Uterus (tissue), 4 donors: ENCODE data around the gene VMP1. TPM values are rescaled to one million over a fixed set of nuclear protein-coding genes. Genes with fewer than 3 reads are reported as not detected.
A peak's percentile ranks its signal among the peaks of the same experiment; 100 is the strongest.
"Not testable (repeated sequence)": the region's sequence is repeated elsewhere in the genome, so short reads cannot be mapped to it uniquely, and the experiment has no call there.

Experiments used
- DNase-seq, 2 donors: peaks; one replicate each; pipeline ENCODE4 v3.0.0-alpha.2; 2019 to 2020
- H3K27ac ChIP-seq, 2 donors: fragments of 200-600 bp; sonication (generic); 1 replicate in 1 of 2; 2 replicates in 1 of 2; pipeline ENCODE4 v1.5.1; 2016 to 2018
- H3K27me3 ChIP-seq, 2 donors: fragments of 200-600 bp; sonication (generic); one replicate each; pipeline ENCODE4 v1.5.1; 2018 to 2019; ENCODE audit warnings: control low read depth in 1 of 2
- H3K36me3 ChIP-seq, 2 donors: fragments of 200-600 bp; sonication (generic); one replicate each; pipeline ENCODE4 v1.5.1; 2019; ENCODE audit warnings: control low read depth in 1 of 2
- H3K4me1 ChIP-seq, 2 donors: fragments of 200-600 bp; sonication (generic); one replicate each; pipeline ENCODE4 v1.5.1; 2018 to 2019; ENCODE audit warnings: control low read depth in 1 of 2
- H3K4me3 ChIP-seq, 2 donors: fragments of 200-600 bp; sonication (generic); 1 replicate in 1 of 2; 2 replicates in 1 of 2; pipeline ENCODE4 v1.5.1; 2018 to 2019; ENCODE audit warnings: mild to moderate bottlenecking in 1 of 2
- H3K9me3 ChIP-seq, 2 donors: fragments of 200-600 bp; sonication (generic); one replicate each; pipeline ENCODE4 v1.5.1; 2019; ENCODE audit warnings: control low read depth in 1 of 2
- POLR2A ChIP-seq, 2 donors: fragments of 450-650 bp; IDR thresholded peaks; one replicate each; pipeline ENCODE4 v1.6.1; 2016; ENCODE audit warnings: antibody characterized with exemption in 2 of 2, mild to moderate bottlenecking in 1 of 2, moderate library complexity in 1 of 2
- intact Hi-C: fragments of 100-400 bp; cut with DNase I; formaldehyde crosslinking; loops from one replicate; pipeline ENCODE4 v1.15.1; 2023; ENCODE audit warnings: low total_unique reads
- total RNA-seq, 4 donors: library from RNA; depleted of rRNA in 3 of 4; stranded (reverse); fragments of >200 nt in 3 of 4; gene quantifications; one replicate each; pipeline versions ENCODE4 v1.1.0 to v1.2.4, GENCODE V29; 2014 to 2023
- TF ChIP-seq, protein P1 (sequence below), 4 experiments: fragments of 200-600 bp in 2 of 4; fragments of 450-650 bp in 2 of 4; sonication (generic) in 2 of 4; IDR thresholded peaks; one replicate each; pipeline ENCODE4 v1.5.1; 2016 to 2019; ENCODE audit warnings: antibody characterized with exemption in 4 of 4, mild to moderate bottlenecking in 2 of 4, moderate library complexity in 1 of 4
- donor health status: DM: yes; HTN: yes; CAD: no.

The VMP1 gene
- total RNA-seq, 4 donors from 2014 or later: 92.7 to 251 (median 150) TPM

DNA sequence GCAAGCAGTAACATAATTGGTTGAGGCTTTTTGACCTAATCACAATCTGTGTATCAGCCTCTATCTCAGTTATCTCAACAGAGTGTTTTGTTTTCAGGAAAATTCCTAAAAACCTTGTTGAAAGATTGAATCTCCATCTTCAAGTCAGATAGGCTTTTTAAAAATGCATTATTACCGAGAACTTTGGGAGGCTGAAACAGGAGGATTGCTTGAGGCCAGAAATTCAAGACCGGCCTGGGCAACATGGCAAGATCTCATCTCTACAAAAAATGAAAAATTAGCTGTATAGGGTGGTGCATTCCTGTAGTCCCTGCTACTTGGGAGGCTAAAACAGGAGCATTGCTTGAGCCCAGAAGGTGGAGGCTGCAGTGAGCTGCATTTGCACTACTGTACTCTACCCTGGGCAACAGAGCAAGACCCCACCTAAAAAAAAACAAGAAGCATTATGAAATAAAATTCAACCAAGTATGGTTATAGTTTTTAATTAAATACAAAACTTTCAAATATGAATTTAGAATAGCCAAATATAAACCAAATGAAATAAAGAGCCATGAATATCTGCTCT lies 68.4 kb downstream of the VMP1 start:
- TF ChIP-seq POLR2A (IDR thresholded peaks at IDR 0.05): no peak
- TF ChIP-seq, protein P1, sequence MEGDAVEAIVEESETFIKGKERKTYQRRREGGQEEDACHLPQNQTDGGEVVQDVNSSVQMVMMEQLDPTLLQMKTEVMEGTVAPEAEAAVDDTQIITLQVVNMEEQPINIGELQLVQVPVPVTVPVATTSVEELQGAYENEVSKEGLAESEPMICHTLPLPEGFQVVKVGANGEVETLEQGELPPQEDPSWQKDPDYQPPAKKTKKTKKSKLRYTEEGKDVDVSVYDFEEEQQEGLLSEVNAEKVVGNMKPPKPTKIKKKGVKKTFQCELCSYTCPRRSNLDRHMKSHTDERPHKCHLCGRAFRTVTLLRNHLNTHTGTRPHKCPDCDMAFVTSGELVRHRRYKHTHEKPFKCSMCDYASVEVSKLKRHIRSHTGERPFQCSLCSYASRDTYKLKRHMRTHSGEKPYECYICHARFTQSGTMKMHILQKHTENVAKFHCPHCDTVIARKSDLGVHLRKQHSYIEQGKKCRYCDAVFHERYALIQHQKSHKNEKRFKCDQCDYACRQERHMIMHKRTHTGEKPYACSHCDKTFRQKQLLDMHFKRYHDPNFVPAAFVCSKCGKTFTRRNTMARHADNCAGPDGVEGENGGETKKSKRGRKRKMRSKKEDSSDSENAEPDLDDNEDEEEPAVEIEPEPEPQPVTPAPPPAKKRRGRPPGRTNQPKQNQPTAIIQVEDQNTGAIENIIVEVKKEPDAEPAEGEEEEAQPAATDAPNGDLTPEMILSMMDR (IDR thresholded peaks at IDR 0.05): no peak
- no peak overlapping the region for H3K4me3 ChIP-seq

DNA sequence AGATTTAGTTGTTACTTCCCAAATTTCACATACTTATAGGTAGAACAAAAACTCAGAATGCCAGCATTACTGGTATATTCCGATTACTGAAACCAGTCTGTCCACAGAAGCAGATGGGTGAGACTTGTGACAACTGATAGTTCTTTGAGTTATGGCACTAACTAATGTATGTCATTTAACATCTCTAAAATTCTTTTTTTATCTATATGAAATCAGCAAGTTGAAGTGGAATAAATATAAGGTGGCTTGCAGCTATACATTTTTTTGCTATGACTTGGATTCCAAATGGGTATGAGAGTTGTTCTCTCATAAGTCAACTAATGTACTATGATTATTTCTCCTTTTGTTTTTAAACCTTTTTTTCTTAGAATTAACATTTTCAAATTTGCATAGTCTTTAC lies 69.1 kb downstream of the VMP1 start:
- no peaks in the 10 kb centered on the region for H3K36me3 ChIP-seq
- intact Hi-C loops: no loop called here

More for the DNA sequence above, 68.4 kb downstream of the VMP1 start:
- H3K9me3 ChIP-seq: no peaks in the 10 kb centered on the region
- H3K36me3 ChIP-seq: no peaks in the 10 kb centered on the region
- H3K4me1 ChIP-seq: no peaks in the 10 kb centered on the region
- no peak overlapping the region for H3K27ac ChIP-seq
- no peaks in the 10 kb centered on the region for H3K27me3 ChIP-seq
- DNase-seq: no peak
- intact Hi-C loops: no loop called here

DNA sequence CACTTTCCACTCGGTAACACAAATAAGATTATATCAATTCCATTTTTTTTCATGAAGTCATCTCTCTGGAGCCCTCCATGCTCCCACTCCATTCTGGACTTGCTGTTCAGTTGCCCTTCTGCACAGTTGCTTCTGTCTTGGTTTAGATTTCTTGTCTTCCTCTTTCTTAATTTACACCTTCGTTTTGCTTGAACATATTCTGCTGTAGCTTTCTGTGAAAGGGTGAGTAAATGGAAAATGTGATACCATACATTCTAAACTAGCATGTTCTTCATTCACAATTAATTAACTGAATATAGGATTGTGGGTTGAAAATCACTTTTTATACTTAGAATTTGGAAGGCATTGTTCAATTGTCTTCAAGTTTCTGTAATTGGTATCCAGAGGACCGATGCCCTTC lies 69.6 kb downstream of the VMP1 start:
- H3K27ac ChIP-seq: no peak overlapping the region
- DNase-seq: no peak
- no peaks in the 10 kb centered on the region for H3K27me3 ChIP-seq
- no peaks in the 10 kb centered on the region for H3K36me3 ChIP-seq
- TF ChIP-seq, protein P1 (IDR thresholded peaks at IDR 0.05): no peak
- no peak for TF ChIP-seq POLR2A (IDR thresholded peaks at IDR 0.05)
- H3K4me3 ChIP-seq: no peak overlapping the region
- intact Hi-C loops: no loop called here
- no peaks in the 10 kb centered on the region for H3K9me3 ChIP-seq
- H3K4me1 ChIP-seq: no peaks in the 10 kb centered on the region

More for the DNA sequence above, 69.1 kb downstream of the VMP1 start:
- Histone ChIP-seq H3K4me1 (no peaks in the 10 kb centered on the region), H3K27me3 (no peaks in the 10 kb centered on the region), H3K9me3 (no peaks in the 10 kb centered on the region), H3K4me3 (no peak overlapping the region), H3K27ac (no peak overlapping the region)
- no peak for DNase-seq
- TF ChIP-seq, protein P1 (IDR thresholded peaks at IDR 0.05): no peak
- no peak for TF ChIP-seq POLR2A (IDR thresholded peaks at IDR 0.05)

DNA sequence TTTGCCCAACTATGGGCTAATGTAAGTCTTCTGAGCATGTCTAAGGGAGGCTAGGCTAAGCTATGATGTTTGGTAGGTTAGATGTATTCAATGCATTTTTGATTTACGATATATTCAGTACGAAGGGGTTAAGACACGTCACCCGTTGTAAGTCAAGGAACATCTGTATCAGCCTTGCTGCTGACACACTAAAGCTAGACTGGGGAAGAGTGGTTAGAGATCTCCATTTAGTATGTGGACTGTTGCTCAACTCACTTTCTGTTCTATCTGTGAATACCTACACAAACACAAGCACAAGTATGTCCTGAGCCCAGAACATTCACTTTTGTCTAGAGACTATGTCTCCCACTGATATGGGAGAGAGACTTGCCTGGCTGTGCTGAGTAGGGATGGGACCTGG lies 71.5 kb downstream of the VMP1 start:
- Histone ChIP-seq H3K4me3 (no peak overlapping the region), H3K27ac (no peak overlapping the region), H3K36me3 (no peaks in the 10 kb centered on the region), H3K4me1 (peaks cover 0 to 3% of the 10 kb centered on the region in 2 donors), H3K9me3 (no peaks in the 10 kb centered on the region), H3K27me3 (no peaks in the 10 kb centered on the region)
- intact Hi-C loops: no loop called here
- no peak for TF ChIP-seq POLR2A (IDR thresholded peaks at IDR 0.05)
- TF ChIP-seq, protein P1 (IDR thresholded peaks at IDR 0.05): no peak
- DNase-seq: no peak

DNA sequence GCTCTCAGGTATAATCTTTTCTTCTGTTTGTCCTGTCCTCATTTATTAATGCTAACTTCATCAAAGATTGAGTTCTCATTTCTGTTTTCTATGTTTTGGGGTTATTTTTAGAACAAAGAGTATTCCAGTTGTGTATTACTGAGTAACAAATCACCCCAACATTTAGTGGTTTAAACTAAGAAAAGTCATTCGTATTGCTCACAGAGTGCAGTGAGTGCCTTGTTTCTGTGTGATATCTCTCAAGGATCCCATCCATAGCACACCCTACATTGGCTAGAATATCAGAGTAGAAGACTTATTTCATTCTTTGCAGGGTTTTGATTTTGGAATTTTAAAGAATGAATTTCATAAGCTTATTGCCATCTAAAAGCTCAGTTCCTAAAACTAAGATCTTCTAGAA lies 72.1 kb downstream of the VMP1 start:
- H3K4me3 ChIP-seq: no peak overlapping the region
- no peak overlapping the region for H3K27ac ChIP-seq
- no peak for DNase-seq
- peaks cover 0 to 3% of the 10 kb centered on the region in 2 donors for H3K4me1 ChIP-seq
- no peaks in the 10 kb centered on the region for H3K36me3 ChIP-seq
- intact Hi-C loops: no loop called here
- H3K9me3 ChIP-seq: no peaks in the 10 kb centered on the region
- no peaks in the 10 kb centered on the region for H3K27me3 ChIP-seq
- TF ChIP-seq, protein P1 (IDR thresholded peaks at IDR 0.05): no peak
- no peak for TF ChIP-seq POLR2A (IDR thresholded peaks at IDR 0.05)

DNA sequence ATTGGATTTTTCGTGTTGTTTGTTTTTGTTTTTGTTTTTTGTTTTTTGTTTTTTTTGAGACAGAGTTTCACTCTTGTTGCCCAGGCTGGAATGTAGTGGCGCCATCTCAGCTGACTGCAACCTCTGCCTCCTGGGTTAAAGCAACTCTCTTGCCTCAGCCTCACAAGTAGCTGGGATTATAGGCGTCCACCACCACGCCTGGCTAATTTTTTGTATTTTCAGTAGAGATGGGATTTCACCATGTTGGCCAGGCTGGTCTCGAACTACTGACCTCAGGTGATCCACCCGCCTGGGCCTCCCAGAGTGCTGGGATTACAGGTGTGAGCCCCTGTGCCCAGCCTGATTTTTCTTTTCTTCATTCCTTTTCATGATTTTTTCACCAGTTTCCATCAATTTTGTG lies 73.1 kb downstream of the VMP1 start:
- DNase-seq, H3K36me3 ChIP-seq, H3K4me3 ChIP-seq, H3K4me1 ChIP-seq, H3K27me3 ChIP-seq, H3K9me3 ChIP-seq, intact Hi-C loops: not testable (repeated sequence)
- H3K27ac ChIP-seq: peak overlapping the region; percentile 9 to 28
